ENCODE data around the gene NPHS1.
A peak's percentile ranks its signal among the peaks of the same experiment; 100 is the strongest.

The NPHS1 gene

GRCh38 chr19:35853038-35853756, 893 bp upstream of the NPHS1 start:
- Mint-ChIP-seq H3K9me3 (no peaks in the 10 kb centered on the region), H3K36me3 (ENCODE audit: insufficient read depth) (no peaks in the 10 kb centered on the region), H3K27me3 (peaks cover 62 to 87% of the 10 kb centered on the region in 2 donors), H3K4me1 (ENCODE audit: low read depth in 2 of 2) (peaks cover 7 to 10% of the 10 kb centered on the region in 2 donors), H3K4me3 (no peak overlapping the region), H3K27ac (no peak overlapping the region)
- ATAC-seq (replicated peaks), result no peak
- no peak for DNase-seq

DNA sequence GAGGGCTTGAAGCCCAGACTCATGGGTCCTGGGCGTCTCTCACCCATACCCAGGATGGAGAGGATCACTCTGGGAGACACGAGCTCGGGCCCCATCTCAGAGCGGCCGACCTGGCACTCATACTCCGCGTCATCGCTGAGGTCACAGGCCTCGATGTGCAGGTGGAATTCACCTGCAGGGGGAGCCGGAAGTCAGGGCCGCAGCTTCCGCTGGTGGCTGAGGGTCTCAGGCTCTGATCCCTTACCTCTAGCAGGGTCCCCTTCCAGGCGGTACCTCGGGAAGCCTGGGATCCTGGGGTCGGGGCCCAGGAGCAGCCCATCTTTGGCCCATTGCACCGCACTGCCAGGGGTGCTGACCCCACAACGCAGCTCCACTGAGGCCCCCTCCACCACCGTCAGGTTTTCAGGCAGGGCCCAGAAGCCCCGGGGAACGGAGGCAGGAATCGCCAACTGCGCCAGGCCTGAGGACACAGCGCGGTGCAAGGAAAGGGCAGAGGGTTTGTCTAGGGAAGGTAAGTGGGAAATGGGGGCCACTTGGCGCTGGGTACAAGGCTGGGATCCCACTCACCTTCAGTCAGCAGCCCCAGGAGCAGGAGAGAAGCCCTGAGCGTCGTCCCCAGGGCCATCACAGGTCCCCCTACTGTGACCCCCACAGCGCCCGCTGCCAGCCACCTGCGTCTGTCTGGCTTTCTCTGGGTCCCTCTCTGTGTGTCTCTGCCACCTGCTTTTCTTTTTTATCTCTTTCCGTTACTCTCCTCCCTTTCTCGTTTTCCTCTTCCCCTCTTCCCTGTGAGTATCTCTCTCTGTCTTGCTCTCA, 883 bp downstream of the NPHS1 start:
- ATAC-seq (replicated peaks), result no peak
- Mint-ChIP-seq H3K4me3 (no peak overlapping the region), H3K27ac (peak overlapping the region in 1 of 2 donors; percentile 74), H3K27me3 (peaks cover 74 to 85% of the 10 kb centered on the region in 2 donors), H3K36me3 (ENCODE audit: insufficient read depth) (no peaks in the 10 kb centered on the region), H3K9me3 (no peaks in the 10 kb centered on the region), H3K4me1 (ENCODE audit: low read depth in 2 of 2) (peaks cover 2 to 3% of the 10 kb centered on the region in 2 donors)
- no peak for DNase-seq

GRCh38 chr19:35848919-35849505, 3.3 kb downstream of the NPHS1 start:
- Mint-ChIP-seq H3K27ac (no peak overlapping the region), H3K27me3 (peaks cover 77 to 86% of the 10 kb centered on the region in 2 donors)

DNA sequence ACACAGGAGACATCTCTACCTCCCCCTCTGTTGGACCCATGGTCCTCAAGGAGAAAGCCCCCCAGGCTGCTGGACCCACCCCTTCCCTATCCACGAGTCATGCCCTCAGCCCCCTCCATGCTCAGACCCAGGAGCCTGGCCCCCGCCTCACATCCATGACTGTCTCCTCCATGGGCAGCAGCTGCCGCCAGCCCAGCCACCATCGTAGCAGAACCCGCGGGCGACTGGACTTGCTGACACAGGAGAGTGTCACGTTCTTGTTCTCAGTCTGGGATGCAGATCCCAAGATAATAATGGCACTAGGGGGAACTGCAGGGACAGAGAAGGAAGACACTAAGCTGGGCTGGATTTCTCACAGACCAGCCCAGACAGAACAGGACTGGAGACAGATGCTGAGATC, 3.8 kb downstream of the NPHS1 start:
- H3K4me3 Mint-ChIP-seq, result no peak overlapping the region

More at GRCh38 chr19:35848919-35849505, 3.3 kb downstream of the NPHS1 start:
- H3K36me3 Mint-ChIP-seq (ENCODE audit: insufficient read depth), result no peaks in the 10 kb centered on the region
- H3K4me1 Mint-ChIP-seq (ENCODE audit: low read depth in 2 of 2), result peaks cover 9 to 15% of the 10 kb centered on the region in 2 donors
- H3K9me3 Mint-ChIP-seq, result no peaks in the 10 kb centered on the region
- DNase-seq (no peak), ATAC-seq (replicated peaks) (no peak)
- no peak overlapping the region for H3K4me3 Mint-ChIP-seq

DNA sequence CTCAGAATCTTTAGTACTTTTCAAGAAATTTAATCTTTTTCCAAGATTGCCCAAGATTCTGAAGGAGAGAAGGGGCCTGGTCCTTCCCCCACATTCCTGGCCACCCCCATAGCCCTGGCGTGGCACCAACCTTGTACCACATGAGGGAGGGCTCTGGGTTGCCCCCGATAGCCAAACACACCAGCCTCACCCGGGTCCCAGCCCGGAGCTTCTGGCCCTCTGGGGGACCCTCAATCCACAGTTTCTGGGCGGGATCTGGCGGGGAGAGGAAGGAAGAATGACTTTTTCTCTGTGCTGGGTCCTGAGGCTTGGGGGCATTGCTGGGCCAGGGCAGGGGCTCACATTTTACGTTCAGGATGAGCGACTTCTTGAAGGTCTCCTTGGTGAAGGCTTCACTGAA, 4.4 kb downstream of the NPHS1 start:
- DNase-seq (no peak), ATAC-seq (replicated peaks) (no peak)
- Mint-ChIP-seq H3K9me3 (no peaks in the 10 kb centered on the region), H3K27me3 (peaks cover 80 to 88% of the 10 kb centered on the region in 2 donors), H3K36me3 (ENCODE audit: insufficient read depth) (no peaks in the 10 kb centered on the region), H3K27ac (no peak overlapping the region), H3K4me1 (ENCODE audit: low read depth in 2 of 2) (peaks cover 9 to 15% of the 10 kb centered on the region in 2 donors), H3K4me3 (no peak overlapping the region)

More for the DNA sequence above, 3.8 kb downstream of the NPHS1 start:
- Mint-ChIP-seq H3K36me3 (ENCODE audit: insufficient read depth) (no peaks in the 10 kb centered on the region), H3K9me3 (no peaks in the 10 kb centered on the region), H3K4me1 (ENCODE audit: low read depth in 2 of 2) (peaks cover 9 to 15% of the 10 kb centered on the region in 2 donors), H3K27me3 (peaks cover 80 to 88% of the 10 kb centered on the region in 2 donors), H3K27ac (no peak overlapping the region)
- DNase-seq (no peak), ATAC-seq (replicated peaks) (no peak)

DNA sequence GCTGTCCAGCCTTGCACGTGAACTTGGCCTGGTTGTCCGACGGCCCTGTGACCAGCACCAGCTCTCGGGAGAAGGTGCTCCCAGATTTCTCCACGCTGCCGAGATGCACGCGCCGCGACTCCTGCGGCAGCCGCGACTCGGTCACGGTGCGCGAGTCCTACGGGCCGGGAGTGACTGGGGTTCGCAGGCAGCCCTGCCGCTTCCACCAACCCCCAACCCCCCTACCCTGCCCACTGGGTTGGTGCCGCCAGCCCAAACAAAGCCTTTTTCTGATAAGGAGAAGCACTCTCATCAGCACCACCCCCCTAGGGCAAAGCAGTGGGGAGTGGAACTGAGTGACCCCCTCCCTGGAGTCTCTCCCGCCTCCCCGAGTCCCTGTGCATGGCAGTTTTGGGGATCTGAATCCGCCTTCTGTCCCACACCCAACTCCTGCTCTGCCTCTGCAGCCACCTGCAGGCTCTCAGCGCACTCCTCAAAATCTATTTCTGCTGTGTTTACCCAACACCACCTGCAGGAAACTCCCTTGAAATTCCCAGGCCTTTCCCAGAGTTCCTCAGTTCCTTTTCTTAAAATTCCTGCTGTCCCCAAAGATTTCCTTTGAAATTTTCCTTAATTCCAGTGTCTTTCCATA, 6.2 kb downstream of the NPHS1 start:
- Mint-ChIP-seq H3K27me3 (peaks cover 77 to 86% of the 10 kb centered on the region in 2 donors), H3K9me3 (no peaks in the 10 kb centered on the region), H3K36me3 (ENCODE audit: insufficient read depth) (no peaks in the 10 kb centered on the region), H3K4me3 (peak overlapping the region; percentile 13 to 53), H3K27ac (no peak overlapping the region), H3K4me1 (ENCODE audit: low read depth in 2 of 2) (peaks cover 9 to 15% of the 10 kb centered on the region in 2 donors)
- no peak for DNase-seq
- ATAC-seq (replicated peaks), result no peak

- Mint-ChIP-seq H3K4me3 (peak overlapping the region; percentile 46 to 69), H3K27me3 (peaks cover 70 to 78% of the 10 kb centered on the region in 2 donors), H3K4me1 (ENCODE audit: low read depth in 2 of 2) (peaks cover 7 to 13% of the 10 kb centered on the region in 2 donors), H3K36me3 (ENCODE audit: insufficient read depth) (no peaks in the 10 kb centered on the region), H3K9me3 (no peaks in the 10 kb centered on the region), H3K27ac (no peak overlapping the region)
- ATAC-seq (replicated peaks) (peak; percentile 24), DNase-seq (no peak)
Measured at GRCh38 chr19:35845215-35846037, 6.9 kb downstream of the NPHS1 start.

GRCh38 chr19:35844482-35845214, 7.7 kb downstream of the NPHS1 start:
- H3K27ac Mint-ChIP-seq, result no peak overlapping the region
- peak overlapping the region; percentile 46 to 69 for H3K4me3 Mint-ChIP-seq
- no peak for ATAC-seq (replicated peaks)

GRCh38 chr19:35843676-35844481, 8.4 kb downstream of the NPHS1 start:
- H3K27me3 Mint-ChIP-seq, result peaks cover 63 to 67% of the 10 kb centered on the region in 2 donors
- peaks cover 7 to 13% of the 10 kb centered on the region in 2 donors for H3K4me1 Mint-ChIP-seq (ENCODE audit: low read depth in 2 of 2)
- peak overlapping the region; percentile 6 to 69 for H3K4me3 Mint-ChIP-seq
- DNase-seq (no peak), ATAC-seq (replicated peaks) (no peak)
- no peaks in the 10 kb centered on the region for H3K9me3 Mint-ChIP-seq
- no peak overlapping the region for H3K27ac Mint-ChIP-seq
- no peaks in the 10 kb centered on the region for H3K36me3 Mint-ChIP-seq (ENCODE audit: insufficient read depth)

More at GRCh38 chr19:35844482-35845214, 7.7 kb downstream of the NPHS1 start:
- Mint-ChIP-seq H3K27me3 (peaks cover 69 to 74% of the 10 kb centered on the region in 2 donors), H3K9me3 (no peaks in the 10 kb centered on the region), H3K36me3 (ENCODE audit: insufficient read depth) (no peaks in the 10 kb centered on the region), H3K4me1 (ENCODE audit: low read depth in 2 of 2) (peaks cover 7 to 13% of the 10 kb centered on the region in 2 donors)
- DNase-seq, result no peak

- H3K9me3 Mint-ChIP-seq, result no peaks in the 10 kb centered on the region
- DNase-seq (no peak), ATAC-seq (replicated peaks) (no peak)
- peaks cover 7 to 13% of the 10 kb centered on the region in 2 donors for H3K4me1 Mint-ChIP-seq (ENCODE audit: low read depth in 2 of 2)
- peaks cover 52 to 56% of the 10 kb centered on the region in 2 donors for H3K27me3 Mint-ChIP-seq
- no peak overlapping the region for H3K4me3 Mint-ChIP-seq
- no peak overlapping the region for H3K27ac Mint-ChIP-seq
- no peaks in the 10 kb centered on the region for H3K36me3 Mint-ChIP-seq (ENCODE audit: insufficient read depth)
Measured at GRCh38 chr19:35842666-35843272, 9.5 kb downstream of the NPHS1 start.

DNA sequence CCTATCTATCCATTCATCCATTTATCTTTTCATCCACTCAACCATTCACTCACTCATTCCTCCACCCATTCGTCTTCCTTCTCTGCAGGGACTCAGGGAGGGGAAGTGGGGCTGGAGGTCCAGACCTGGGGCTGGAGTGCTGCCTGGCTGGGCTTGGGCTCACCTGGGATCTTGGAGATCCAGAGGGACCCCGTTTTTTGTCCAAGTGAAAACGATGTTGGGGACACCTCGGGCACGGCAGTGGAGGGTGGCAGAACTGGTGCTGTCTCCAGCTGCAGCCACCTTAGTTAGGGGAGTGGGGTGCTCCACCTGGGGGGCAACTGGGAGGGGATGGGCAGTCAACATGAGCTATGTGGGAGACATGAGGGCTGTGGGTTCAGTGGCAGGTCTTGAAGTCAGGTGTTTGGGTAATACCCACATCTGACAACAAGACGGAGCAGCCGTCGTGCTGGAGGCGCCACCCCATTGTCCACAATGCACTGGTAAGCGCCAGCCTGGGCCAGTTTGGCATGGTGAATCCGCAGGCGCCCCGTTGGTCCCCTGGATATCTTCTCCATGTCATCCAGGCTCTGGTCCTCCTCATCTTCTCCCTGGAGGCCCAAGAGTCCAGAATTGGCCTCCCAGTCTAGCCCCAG, 10.2 kb downstream of the NPHS1 start:
- Mint-ChIP-seq H3K4me3 (no peak overlapping the region), H3K27me3 (peaks cover 54 to 56% of the 10 kb centered on the region in 2 donors), H3K36me3 (ENCODE audit: insufficient read depth) (no peaks in the 10 kb centered on the region), H3K9me3 (no peaks in the 10 kb centered on the region), H3K4me1 (ENCODE audit: low read depth in 2 of 2) (peaks cover 7 to 13% of the 10 kb centered on the region in 2 donors), H3K27ac (no peak overlapping the region)
- no peak for ATAC-seq (replicated peaks)
- no peak for DNase-seq

Measured in effector memory CD8-positive, alpha-beta T cell (primary cell).